ENCODE data around the gene ACIN1. TPM values are rescaled to one million over a fixed set of nuclear protein-coding genes. Genes with fewer than 3 reads are reported as not detected.
A peak's percentile ranks its signal among the peaks of the same experiment; 100 is the strongest.

Gene ACIN1
- total and polyA plus RNA-seq, 9 of the 15 experiments (the other 6 are each of a cell fraction or from before 2014, with no cell fraction given), result 5.0 to 196 (median 129) TPM

DNA sequence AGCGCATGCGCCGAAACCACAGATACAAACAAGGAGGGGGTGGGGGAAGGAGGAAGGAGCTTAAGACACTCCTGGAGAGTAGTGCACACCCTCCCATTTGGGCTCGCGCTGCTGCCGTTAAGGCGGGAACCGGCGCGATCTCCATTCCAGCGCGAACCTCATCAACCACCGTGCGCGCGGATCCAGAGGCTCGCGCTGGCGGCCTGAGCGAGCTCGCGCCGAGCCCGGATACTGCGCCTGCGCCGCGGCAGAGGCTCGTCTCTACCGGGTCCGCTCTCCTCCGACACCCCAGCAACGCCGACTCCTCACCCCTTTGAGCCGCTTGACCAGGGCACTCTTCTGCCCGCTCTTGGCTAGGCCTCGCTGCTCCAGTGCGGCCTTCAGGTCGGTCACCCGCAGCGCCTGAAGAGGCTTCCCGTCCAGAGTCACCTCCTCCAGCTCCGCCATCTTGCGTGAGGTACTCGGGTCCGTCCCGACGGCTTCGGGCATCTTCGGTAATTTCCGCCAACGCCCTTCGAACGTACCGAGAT, at the start of gene ACIN1 (continued):
- TF ChIP-seq HNRNPLL (IDR thresholded peaks at IDR 0.05; ENCODE audit: low read depth, low read length, poor library complexity, severe bottlenecking) (peak; percentile 29), POLR2B (IDR thresholded peaks at IDR 0.05; ENCODE audit: low read depth, partially characterized antibody) (peak; percentile 93), FOXO4 (CRISPR knock-in tag; IDR thresholded peaks at IDR 0.05) (0 out of 2 replicates have a peak, but pooled peaks have one; percentile 12), NUFIP1 (IDR thresholded peaks at IDR 0.05; ENCODE audit: partially characterized antibody) (no peak), YY1 (IDR thresholded peaks at IDR 0.05; ENCODE audit: borderline replicate concordance in 1 of 3, control insufficient read depth in 1 of 3, extremely low read depth in 1 of 3, insufficient read depth in 3 of 3, insufficient read length in 1 of 3, insufficient replicate concordance in 2 of 3, low read depth in 1 of 3, low read length in 2 of 3) (peak; percentile 88 to 98 (median 92)), RBM34 (IDR thresholded peaks at IDR 0.05; ENCODE audit: borderline replicate concordance, insufficient read depth, low read length) (no peak), ZNF354B (CRISPR knock-in tag; IDR thresholded peaks at IDR 0.05) (no peak), TAF7 (tag; IDR thresholded peaks at IDR 0.05) (peak; percentile 98), HMG20B (CRISPR knock-in tag; IDR thresholded peaks at IDR 0.05) (no peak), BRCA1 (IDR thresholded peaks at IDR 0.05) (no peak), BRCA1 (CRISPR knock-in tag; IDR thresholded peaks at IDR 0.05) (no peak), SIRT6 (IDR thresholded peaks at IDR 0.05; ENCODE audit: low read depth, low read length) (no peak), ZNF24 (IDR thresholded peaks at IDR 0.05) (no peak), SIN3A (IDR thresholded peaks at IDR 0.05; ENCODE audit: borderline replicate concordance in 2 of 2, control insufficient read depth in 1 of 2, low read depth in 2 of 2, low read length in 2 of 2) (peak; percentile 7 to 45; a peak in 2 of 4 replicates), ZC3H4 (CRISPR knock-in tag; IDR thresholded peaks at IDR 0.05; ENCODE audit: borderline replicate concordance) (no peak), PHTF2 (CRISPR knock-in tag; IDR thresholded peaks at IDR 0.05) (no peak), GABPB1 (CRISPR knock-in tag; IDR thresholded peaks at IDR 0.05) (peak; percentile 78), ZKSCAN1 (IDR thresholded peaks at IDR 0.05; ENCODE audit: low read depth, low read length) (0 out of 2 replicates have a peak, but pooled peaks have one; percentile 17), POLR3G (IDR thresholded peaks at IDR 0.05; ENCODE audit: extremely low read depth, insufficient read length, insufficient replicate concordance) (no peak), SLC30A9 (CRISPR knock-in tag; IDR thresholded peaks at IDR 0.05) (no peak), MEF2A (IDR thresholded peaks at IDR 0.05; ENCODE audit: control insufficient read depth, low read depth, low read length) (no peak), ZNF146 (CRISPR knock-in tag; IDR thresholded peaks at IDR 0.05; ENCODE audit: unreplicated experiment) (no peak), MEIS2 (IDR thresholded peaks at IDR 0.05; ENCODE audit: partially characterized antibody) (peak; percentile 58)
- TF ChIP-seq, protein P1, sequence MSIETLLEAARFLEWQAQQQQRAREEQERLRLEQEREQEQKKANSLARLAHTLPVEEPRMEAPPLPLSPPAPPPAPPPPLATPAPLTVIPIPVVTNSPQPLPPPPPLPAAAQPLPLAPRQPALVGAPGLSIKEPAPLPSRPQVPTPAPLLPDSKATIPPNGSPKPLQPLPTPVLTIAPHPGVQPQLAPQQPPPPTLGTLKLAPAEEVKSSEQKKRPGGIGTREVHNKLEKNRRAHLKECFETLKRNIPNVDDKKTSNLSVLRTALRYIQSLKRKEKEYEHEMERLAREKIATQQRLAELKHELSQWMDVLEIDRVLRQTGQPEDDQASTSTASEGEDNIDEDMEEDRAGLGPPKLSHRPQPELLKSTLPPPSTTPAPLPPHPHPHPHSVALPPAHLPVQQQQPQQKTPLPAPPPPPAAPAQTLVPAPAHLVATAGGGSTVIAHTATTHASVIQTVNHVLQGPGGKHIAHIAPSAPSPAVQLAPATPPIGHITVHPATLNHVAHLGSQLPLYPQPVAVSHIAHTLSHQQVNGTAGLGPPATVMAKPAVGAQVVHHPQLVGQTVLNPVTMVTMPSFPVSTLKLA (conservative IDR thresholded peaks at IDR 0.05), result peak; percentile 5 to 56; a peak in 1 of 4 replicates
- TF ChIP-seq, protein P2, sequence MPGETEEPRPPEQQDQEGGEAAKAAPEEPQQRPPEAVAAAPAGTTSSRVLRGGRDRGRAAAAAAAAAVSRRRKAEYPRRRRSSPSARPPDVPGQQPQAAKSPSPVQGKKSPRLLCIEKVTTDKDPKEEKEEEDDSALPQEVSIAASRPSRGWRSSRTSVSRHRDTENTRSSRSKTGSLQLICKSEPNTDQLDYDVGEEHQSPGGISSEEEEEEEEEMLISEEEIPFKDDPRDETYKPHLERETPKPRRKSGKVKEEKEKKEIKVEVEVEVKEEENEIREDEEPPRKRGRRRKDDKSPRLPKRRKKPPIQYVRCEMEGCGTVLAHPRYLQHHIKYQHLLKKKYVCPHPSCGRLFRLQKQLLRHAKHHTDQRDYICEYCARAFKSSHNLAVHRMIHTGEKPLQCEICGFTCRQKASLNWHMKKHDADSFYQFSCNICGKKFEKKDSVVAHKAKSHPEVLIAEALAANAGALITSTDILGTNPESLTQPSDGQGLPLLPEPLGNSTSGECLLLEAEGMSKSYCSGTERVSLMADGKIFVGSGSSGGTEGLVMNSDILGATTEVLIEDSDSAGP (CRISPR knock-in tag; IDR thresholded peaks at IDR 0.05), result peak; percentile 23; the same call in 1 of the 2 replicates

Measured in K562 (cell line).